ENCODE measurements around the gene C16orf96.

The C16orf96 gene

DNA sequence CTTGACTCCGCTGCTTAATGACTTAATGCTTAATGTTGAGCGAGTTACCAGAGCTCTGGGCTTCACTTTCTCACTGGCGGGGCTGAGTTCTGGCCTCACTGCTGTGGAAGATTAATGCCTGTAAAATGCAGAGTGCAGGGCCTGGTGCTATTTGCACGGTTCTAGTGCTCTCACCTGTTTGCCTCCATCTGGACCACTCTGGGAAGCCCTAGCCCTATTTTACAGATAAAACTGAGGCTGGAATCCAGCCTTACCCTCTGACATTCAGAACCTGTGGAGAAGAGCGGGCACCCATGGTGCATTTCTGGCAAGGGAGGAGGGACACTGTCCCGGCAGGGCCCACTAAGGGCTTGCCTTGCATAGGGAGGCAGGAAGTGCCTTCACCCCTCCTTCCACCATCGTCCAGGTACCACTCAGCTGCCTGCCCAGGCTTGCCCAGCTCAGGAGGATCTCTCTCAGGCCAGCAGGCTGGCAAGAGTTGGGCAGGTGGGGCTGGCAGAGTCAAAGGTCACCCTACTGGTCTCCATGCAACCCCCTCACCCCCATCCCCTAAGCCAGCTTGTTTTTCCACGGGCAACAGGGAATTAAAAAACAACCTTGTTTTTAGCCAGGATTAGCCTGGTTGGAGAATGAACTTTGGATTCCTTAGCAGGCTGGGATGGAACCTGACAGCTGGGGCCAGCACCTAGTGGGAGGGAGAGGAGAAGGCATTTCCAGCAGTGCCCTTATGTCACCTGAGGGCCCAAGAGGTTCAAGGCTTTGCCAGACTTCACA is 62.7 kb downstream of the C16orf96 start:
- Histone ChIP-seq H3K4me2 (peak overlapping the region in 2 of 11 experiments; percentile 85 to 90; a peak in 2 of 22 replicates), H3K4me3 (no peak overlapping the region), H3K27me3 (no peaks in the 10 kb centered on the region), H3K9me3 (replicated peaks in 1 of 11) (no peaks in the 10 kb centered on the region), H3K4me1 (peaks cover 23 to 33% (median 27%) of the 10 kb centered on the region in 10 experiments), H3K27ac (no peak overlapping the region), H3K36me3 (no peaks in the 10 kb centered on the region), H4K20me1 (peaks cover under 1 to 7% (median 2%) of the 10 kb centered on the region in 11 experiments; a peak in 15 of 22 replicates), H3K9ac (no peak overlapping the region)
- TF ChIP-seq Cebpa-rat (IDR thresholded peaks at IDR 0.05), result no peak

DNA sequence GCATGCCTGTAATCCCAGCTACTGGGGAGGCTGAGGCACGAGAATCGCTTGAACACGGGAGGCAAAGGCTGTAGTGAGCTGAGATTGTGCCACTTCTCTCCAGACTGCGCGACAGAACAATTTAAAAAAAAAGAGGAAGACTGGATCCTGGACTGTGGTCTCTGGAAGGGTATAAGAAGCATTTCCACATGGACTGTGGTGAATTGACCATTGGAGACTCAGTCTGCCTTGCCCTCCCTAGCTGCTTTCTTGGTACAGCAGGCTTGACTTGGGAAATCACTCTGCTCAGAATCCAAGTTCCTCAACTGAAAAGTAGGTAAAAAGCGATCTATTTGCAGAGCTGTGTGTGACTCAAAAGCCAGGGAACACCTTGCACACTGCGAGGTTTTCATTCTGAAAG is 67.5 kb downstream of the C16orf96 start:
- Histone ChIP-seq H3K27me3 (no peaks in the 10 kb centered on the region), H3K4me3 (peak overlapping the region in 1 of 10 experiments; percentile 100; a peak in 1 of 20 replicates), H3K9ac (no peak overlapping the region; a peak in 1 of 22 replicates), H3K4me2 (peak overlapping the region in 6 of 11 experiments; percentile 46 to 99 (median 60); a peak in 7 of 22 replicates), H3K36me3 (peaks cover 5 to 18% (median 14%) of the 10 kb centered on the region in 11 experiments; a peak in 18 of 22 replicates), H3K9me3 (replicated peaks in 1 of 11) (no peaks in the 10 kb centered on the region), H3K27ac (no peak overlapping the region), H3K4me1 (peaks cover 26 to 40% (median 34%) of the 10 kb centered on the region in 10 experiments), H4K20me1 (peaks cover 16 to 33% (median 30%) of the 10 kb centered on the region in 11 experiments; a peak in 18 of 22 replicates)
- no peak for TF ChIP-seq Cebpa-rat (IDR thresholded peaks at IDR 0.05)

DNA sequence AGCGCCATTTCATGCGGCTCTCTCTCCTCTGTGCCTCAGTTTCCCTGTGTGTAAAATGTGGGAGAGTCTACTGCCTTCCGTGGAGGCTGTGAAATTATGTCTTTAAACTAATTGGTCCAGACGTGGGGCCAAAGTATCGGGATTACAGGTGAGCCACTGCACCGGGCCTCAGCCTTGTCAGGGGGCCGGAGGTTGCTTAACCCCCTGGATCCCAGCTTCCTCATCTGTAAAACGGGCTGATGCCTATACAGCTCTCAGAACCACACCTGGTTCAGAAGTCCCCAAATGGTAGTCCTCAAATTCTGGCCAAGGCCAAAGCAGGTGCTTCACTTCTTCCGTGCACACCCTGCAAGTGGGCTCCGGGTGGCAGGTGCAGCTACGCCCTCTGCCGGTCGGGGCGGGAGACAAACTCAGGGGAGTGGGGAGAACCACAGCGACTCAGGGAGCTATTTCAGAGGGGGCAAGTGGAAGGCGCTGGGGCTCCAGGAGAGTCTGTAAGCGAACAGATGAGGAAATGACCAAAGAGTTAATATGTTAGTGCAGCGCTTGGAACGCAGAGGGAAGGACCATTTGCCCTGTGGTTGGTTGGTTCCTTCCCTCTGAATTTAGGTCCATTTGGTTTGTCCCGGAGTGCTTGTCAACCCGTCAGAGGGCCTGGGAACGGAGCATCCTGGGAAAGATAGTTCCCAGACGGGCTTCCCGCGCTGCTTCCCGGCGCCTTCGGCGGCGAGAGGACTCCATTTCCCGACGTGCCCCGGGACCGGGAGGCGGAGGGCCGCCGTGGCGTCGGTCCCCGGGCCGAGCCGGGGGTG is 68.1 kb downstream of the C16orf96 start, which contains the start of gene MGRN1:
Gene MGRN1, plus strand, starts transcription at position 812 of the 812 bp plus-strand sequence. CDS start 135 bp downstream, outside the sequence.
- Histone ChIP-seq H3K4me3 (peak within 1 kb of the TSS; percentile 90 to 100 (median 98)), H3K27me3 (no peaks in the 10 kb centered on the region), H3K27ac (peak within 1 kb of the TSS; percentile 93 to 98 (median 95)), H3K9me3 (replicated peaks in 1 of 11) (no peaks in the 10 kb centered on the region), H3K4me1 (peaks cover 26 to 45% (median 40%) of the 10 kb centered on the region in 10 experiments), H3K4me2 (peak within 1 kb of the TSS; percentile 92 to 99 (median 96)), H3K9ac (peak within 1 kb of the TSS; percentile 93 to 99 (median 95)), H4K20me1 (peaks cover 16 to 39% (median 35%) of the 10 kb centered on the region in 11 experiments; a peak in 18 of 22 replicates), H3K36me3 (peaks cover 5 to 24% (median 20%) of the 10 kb centered on the region in 11 experiments; a peak in 18 of 22 replicates)
- no peak for TF ChIP-seq Cebpa-rat (IDR thresholded peaks at IDR 0.05)

DNA sequence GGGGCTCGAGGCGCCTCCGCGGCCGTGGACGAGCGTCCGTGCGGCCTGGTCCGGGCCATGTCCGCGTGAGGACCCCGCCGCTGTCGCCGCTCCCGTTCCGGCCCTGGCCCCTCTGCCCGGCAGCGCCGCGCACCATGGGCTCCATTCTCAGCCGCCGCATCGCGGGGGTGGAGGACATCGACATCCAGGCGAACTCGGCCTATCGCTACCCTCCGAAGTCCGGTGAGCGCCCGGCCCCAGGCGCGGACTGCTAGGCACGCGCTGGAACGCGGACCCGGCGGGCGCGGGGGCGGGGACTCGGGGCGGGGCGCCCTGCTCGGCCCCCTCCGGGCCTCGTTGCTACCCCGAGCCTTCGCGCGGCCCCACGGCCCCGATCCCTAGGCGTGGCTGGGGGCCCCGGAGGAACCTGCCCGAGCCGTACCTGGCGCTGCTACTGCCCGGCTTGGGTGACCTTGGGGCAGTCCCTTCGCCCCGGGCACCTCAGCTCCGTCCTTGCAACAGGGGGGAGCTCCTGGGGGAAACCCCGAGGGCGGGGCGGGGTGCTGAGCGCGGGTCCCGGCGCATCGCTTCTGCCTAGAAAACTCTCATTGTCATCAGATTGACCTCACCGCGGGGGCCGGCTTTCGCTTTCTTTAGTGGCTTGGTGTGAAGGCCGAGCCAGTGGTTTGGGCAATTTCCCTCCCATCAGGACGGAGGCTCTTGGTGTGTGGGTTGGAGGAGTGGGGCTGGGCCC is 68.9 kb downstream of the C16orf96 start:
- H3K27me3 ChIP-seq, result no peaks in the 10 kb centered on the region
- H4K20me1 ChIP-seq, result peaks cover 18 to 47% (median 43%) of the 10 kb centered on the region in 11 experiments; a peak in 18 of 22 replicates
- H3K4me3 ChIP-seq, result peak overlapping the region; percentile 90 to 100 (median 98)
- TF ChIP-seq Cebpa-rat (IDR thresholded peaks at IDR 0.05), result no peak
- peaks cover 5 to 31% (median 26%) of the 10 kb centered on the region in 11 experiments; a peak in 20 of 22 replicates for H3K36me3 ChIP-seq
- peak overlapping the region; percentile 93 to 98 (median 95) for H3K27ac ChIP-seq
- H3K4me1 ChIP-seq, result peaks cover 26 to 48% (median 44%) of the 10 kb centered on the region in 10 experiments
- H3K9me3 ChIP-seq (replicated peaks in 1 of 11), result peaks cover 0 to 5% (median 4%) of the 10 kb centered on the region in 11 experiments; a peak in 12 of 22 replicates
- H3K9ac ChIP-seq, result peak overlapping the region; percentile 93 to 99 (median 95)
- H3K4me2 ChIP-seq, result peak overlapping the region; percentile 92 to 99 (median 96)

DNA sequence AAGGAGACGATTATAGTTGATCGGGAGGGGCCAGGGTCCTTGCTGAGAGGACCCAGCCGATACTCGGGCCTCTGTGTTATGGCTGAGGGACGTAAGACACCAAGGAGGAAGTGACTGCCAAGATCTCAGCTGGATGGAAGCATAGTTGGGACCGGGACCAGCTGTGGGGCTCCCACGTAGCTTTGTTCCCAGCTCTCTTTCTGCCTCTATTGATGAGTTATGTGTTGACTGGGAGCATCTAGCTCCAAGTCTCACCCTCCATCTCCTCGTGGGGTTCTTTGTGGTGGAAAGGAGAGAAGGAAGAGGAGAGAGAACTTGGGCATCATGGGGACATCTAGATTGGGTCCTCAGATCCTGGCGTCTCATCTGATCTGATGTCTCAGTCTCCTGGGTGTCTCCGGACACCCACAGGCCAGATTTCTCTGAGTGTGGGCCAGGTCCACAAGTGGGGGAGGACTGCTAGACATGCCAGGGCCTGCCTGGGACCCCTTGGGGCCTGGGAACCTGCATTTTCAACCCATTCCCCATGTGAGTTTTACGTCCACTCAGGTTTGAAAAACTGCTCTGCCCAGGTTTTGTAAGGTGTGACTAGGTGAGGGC is 69.5 kb downstream of the C16orf96 start:
- peak overlapping the region; percentile 93 to 99 (median 95) for H3K9ac ChIP-seq
- H3K27ac ChIP-seq, result peak overlapping the region; percentile 93 to 98 (median 95)
- peak overlapping the region; percentile 92 to 99 (median 96) for H3K4me2 ChIP-seq
- peaks cover 22 to 53% (median 49%) of the 10 kb centered on the region in 11 experiments; a peak in 19 of 22 replicates for H4K20me1 ChIP-seq
- no peak for TF ChIP-seq Cebpa-rat (IDR thresholded peaks at IDR 0.05)
- H3K36me3 ChIP-seq, result peaks cover 5 to 38% (median 33%) of the 10 kb centered on the region in 11 experiments; a peak in 21 of 22 replicates
- peak overlapping the region; percentile 90 to 100 (median 98) for H3K4me3 ChIP-seq
- H3K4me1 ChIP-seq, result peaks cover 26 to 48% (median 44%) of the 10 kb centered on the region in 10 experiments
- H3K9me3 ChIP-seq (replicated peaks in 1 of 11), result peaks cover 0 to 12% (median 10%) of the 10 kb centered on the region in 11 experiments; a peak in 17 of 22 replicates
- no peaks in the 10 kb centered on the region for H3K27me3 ChIP-seq

DNA sequence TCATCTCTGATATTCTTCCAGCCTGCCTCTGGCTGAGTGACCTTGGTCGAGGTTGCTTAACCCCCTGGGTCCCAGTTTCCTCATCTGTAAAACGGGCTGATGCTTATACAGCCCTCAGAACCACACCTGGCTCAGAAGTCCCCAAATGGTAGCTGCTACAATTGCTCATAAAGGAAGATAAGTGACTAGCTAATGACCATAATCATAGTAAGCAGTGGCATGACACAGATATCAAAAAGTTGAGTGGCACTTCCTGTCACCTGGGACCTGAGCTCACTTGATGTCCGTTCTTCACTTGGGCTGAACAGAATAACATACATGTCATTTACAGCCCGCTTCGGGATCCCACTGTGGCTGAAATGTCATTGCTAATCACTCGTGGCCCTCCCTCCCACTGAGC is 70.3 kb downstream of the C16orf96 start:
- Histone ChIP-seq H3K4me2 (peak overlapping the region; percentile 92 to 99 (median 96)), H3K9ac (peak overlapping the region; percentile 93 to 99 (median 95)), H3K4me1 (peaks cover 26 to 48% (median 44%) of the 10 kb centered on the region in 10 experiments), H3K27ac (peak overlapping the region in 10 of 11 experiments; percentile 93 to 98 (median 94); a peak in 20 of 22 replicates), H4K20me1 (peaks cover 26 to 61% (median 56%) of the 10 kb centered on the region in 11 experiments; a peak in 19 of 22 replicates), H3K27me3 (no peaks in the 10 kb centered on the region), H3K36me3 (peaks cover 12 to 45% (median 40%) of the 10 kb centered on the region in 11 experiments), H3K4me3 (peak overlapping the region; percentile 90 to 100 (median 98); a peak in 19 of 20 replicates), H3K9me3 (replicated peaks in 1 of 11) (peaks cover 3 to 19% (median 18%) of the 10 kb centered on the region in 11 experiments; a peak in 18 of 22 replicates)
- TF ChIP-seq Cebpa-rat (IDR thresholded peaks at IDR 0.05), result no peak

DNA sequence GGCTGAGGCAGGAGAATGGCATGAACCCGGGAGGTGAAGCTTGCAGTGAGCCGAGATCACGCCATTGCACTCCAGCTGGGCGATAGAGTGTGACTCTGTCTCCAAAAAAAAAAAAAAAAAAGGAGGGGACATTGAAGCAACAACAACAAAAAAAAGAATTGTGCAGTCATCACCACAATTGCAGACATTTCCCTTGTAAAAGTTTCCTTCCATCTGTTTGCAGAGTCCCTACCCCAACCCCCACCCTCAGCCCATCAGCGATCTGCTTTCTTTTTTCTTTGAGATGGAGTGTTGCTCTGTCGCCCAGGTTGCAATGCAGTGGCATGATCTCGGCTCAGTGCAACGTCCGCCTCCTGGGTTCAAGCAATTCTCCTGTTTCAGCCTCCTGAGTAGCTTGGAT is 72.1 kb downstream of the C16orf96 start:
- Histone ChIP-seq H3K4me2 (peak overlapping the region in 10 of 11 experiments; percentile 17 to 99 (median 96); a peak in 19 of 22 replicates), H4K20me1 (peaks cover 36 to 79% (median 74%) of the 10 kb centered on the region in 11 experiments), H3K9me3 (replicated peaks in 1 of 11) (peaks cover 4 to 25% (median 21%) of the 10 kb centered on the region in 11 experiments; a peak in 18 of 22 replicates), H3K9ac (peak overlapping the region in 7 of 11 experiments; percentile 24 to 94 (median 41); a peak in 11 of 22 replicates), H3K4me1 (peaks cover 25 to 52% (median 43%) of the 10 kb centered on the region in 10 experiments), H3K36me3 (peaks cover 16 to 61% (median 44%) of the 10 kb centered on the region in 11 experiments), H3K4me3 (peak overlapping the region in 3 of 10 experiments; percentile 28 to 41 (median 29); a peak in 4 of 20 replicates), H3K27ac (peak overlapping the region in 9 of 11 experiments; percentile 27 to 98 (median 94); a peak in 17 of 22 replicates), H3K27me3 (no peaks in the 10 kb centered on the region)
- peak in 3 of 11 experiments; percentile 15 to 55 (median 32); a peak in 1 of 22 replicates for TF ChIP-seq Cebpa-rat (IDR thresholded peaks at IDR 0.05)
